ENCODE results near the gene QTRT2.

QTRT2 gene

DNA sequence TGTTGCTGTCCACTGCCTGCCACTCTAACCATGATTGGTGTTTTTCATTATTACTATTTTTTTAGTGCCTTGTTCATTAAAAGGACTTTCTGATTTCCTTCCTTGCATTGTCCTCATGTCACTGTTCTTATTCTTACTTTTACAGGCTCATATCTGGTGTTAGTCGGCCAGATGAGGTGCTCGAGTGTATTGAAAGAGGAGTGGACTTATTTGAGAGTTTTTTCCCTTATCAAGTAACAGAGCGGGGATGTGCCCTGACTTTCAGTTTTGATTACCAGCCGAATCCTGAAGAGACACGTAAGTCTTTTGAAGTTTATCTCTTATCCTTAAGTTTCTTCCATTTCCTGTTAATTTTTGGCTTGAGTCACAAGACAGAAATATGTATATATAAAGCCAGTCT lies 23.2 kb downstream of the QTRT2 start:
- DNase-seq, result no peak

DNA sequence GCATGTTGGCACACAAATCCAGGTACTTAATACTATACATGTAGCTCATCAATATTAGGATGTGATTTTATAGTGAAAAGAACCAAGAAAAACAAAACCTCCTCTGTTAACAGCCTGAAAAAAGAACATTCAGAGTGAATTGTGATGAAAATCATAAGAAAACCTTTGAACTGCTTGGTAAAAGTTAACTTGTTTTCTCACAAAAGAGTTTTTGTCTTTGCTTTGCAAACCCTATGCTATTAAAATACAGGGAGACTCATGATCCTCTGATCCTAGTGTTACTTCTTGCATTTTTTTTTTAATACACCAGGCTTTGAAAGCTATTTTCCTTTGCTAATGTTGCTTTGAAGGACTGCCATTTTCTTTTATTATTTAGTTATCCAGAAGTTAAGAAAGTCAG lies 23.7 kb downstream of the QTRT2 start:
- no peak for DNase-seq

DNA sequence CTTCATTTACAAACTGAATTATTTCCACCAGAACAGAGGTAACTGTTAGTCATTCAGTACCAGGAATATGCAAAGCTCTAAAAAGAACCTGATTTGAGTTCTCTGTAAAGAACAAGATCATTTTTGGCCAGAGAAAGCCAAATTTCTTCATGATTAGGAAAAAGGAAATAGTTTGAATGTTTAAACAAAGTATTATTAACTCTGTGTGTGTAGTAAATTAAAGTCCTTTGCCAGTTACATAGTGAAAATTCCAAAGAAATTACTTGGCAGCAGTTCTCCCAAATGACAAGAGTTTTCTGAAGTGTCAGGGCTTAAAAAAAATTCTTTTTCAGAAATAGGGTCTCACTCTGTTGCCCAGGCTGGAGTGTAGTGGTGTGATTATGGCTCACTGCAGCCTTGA lies 24.5 kb downstream of the QTRT2 start:
- no peak for DNase-seq

DNA sequence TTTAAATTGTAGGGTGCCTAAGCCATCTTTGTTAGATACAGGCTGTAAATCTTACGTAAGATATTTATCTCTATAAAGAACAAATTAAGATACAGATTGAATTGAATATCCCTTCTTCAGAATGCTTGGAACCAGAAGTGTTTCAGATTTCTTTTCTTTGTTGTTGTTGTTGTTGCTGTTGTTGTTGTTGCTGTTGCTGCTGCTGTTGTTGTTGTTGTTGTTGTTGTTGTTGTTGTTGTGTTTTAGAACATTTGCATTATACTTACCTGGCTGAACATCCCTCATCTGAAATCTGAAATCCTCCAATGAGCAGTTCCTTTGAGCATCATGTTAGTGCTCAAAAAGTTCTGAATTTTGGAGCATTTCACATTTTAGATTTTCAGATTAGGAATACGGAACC lies 26.6 kb downstream of the QTRT2 start:
- no peak for DNase-seq

DNA sequence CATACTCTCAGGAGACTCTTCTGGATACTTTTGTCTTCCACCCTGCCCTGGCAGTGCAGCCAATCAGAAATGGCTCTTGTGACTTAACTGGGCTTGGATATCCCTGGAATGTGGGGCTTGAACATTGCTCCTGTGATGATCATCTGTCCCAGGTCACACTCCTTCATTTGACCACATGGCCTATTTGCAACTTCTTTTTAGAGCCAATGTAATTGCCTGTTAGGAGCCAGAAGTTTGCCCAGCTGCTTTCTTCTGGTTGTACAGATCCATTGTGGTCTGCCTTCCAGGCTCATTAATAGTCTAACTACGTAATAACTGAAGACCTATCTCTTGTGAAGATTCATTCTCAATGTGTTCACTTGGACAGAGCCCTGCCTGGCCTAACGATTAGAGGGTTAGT lies 29.8 kb downstream of the QTRT2 start:
- DNase-seq, result no peak

DNA sequence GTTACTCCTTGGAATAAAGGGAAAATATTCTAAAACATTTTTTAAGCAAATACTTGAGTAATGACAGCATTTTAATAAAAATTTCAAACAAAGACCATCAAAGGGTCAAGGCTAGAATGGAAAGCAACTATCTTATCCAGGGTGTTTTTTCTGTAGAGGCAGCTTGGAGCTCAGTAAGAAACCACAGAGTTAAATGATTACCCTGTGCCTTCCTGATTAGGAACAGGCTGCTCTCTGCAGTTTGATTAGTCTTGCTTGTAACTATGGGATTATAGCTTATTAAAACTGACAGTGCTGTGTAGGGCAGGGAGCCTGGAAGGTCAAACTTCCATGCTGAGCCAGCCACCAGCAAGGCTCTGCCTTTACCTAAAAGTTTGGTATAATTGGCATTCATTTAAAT lies 33.1 kb downstream of the QTRT2 start:
- no peak for DNase-seq

DNA sequence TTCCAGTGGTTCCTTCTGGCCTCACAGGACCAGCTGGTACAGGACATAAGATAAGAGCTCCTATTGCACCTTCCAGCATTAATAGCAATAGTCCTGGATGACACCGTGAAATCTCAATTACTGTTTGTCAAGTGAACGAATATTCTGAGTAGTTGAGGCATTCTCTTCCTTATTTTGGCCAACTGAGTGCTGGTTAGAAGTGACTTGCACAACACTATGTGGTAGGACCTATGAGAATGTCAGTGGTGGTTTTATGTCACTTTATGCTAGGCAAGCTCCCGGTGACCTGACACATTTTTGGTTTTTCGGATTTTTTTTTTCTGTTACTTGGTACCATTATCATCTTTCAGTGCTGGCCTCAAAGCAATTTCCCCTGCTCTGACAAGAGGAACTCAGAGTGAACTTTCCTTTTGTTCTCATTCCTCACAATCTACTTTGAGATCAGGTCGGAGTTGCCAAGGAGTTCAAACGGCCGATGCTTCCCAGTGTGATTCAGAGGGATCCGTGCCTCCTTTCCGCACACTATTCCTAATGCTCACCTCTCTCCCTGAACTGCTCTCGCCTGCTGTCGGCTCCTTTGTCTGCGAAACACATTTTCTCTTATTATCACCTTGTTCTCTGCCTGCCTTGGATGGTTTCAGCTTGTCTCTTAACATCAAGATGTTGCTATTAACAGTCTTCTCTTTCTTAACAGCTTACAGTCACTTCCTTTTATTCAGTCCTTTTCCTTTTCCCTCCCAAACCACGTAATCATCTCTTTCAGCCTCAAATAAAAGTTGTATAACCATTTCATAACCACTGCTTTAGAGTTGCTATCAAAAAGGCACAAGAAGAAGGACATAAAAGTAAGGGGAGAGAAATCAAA lies 35.8 kb downstream of the QTRT2 start:
- no peak for DNase-seq

DNA sequence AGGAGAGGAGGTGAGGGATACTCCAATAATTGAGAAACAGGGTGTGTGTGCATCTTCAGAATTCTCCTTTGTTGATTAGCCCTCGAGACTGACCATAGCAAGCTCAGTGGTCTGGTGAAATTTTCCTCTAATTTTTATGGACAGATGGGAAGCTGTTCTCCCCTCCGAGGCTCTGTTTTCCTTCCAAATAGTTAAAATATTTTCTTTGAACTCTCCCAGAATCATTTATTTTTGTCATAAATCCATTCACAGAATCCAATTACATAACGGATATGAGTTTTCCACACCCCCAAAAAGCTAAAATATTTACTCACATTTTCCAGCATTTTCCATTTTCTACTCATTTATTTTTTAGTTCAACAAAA lies 36.5 kb downstream of the QTRT2 start:
- no peak for DNase-seq

DNA sequence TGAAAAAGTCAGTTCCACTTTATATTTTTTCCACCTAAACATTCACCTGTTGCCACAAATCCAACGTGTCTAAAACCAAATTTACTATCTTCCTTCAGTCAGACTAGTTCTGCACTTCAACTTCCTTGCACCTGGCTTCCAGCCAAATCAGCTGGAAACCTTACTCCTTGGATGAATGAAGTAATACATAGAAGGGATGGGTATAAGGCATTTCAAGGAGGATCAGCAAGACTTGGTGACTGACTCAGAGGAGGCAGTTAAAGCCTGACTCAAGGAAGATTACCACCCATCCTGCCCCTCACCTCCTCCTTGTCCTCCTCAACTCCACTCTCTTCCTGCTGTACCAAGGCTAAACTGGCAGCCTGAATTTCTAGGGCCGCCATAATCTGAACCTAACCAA lies 37.1 kb downstream of the QTRT2 start:
- no peak for DNase-seq

DNA sequence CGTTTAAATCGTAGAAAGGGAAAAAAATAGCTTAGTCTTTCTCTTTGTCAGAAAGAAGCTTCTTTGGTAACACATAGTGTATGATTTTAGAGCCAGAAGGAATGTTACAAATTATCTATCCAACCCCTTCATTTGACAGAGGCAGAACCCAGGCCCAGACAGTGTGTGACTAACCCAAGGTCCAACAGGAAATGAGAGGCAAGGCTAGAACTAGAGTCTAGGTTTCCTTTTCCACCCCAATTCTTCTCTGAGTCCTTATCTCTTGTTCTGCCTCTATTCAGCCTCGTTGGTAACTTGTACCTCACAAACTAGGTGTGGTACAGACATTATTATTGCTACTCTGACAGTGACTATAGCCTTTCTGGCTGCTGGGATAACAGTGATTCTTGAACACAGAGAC lies 39.3 kb downstream of the QTRT2 start:
- no peak for DNase-seq

DNA sequence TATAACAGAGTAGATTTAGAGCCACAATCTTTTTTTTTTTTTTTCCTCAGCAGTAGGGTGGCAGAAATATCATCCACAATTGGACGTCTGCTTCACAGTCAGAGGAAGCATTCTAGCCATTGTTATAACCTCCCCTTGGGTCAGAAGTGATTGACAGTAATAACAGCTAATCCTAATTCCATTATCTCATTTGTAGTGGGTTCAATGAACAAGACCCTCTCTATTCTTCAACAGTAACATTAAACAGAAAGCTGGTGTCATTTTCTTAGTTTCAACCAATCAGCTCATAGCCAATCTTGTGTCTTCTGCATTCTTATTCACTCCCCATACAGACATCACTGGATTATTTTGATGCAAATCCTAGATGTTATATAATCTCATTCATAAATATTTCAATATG lies 44.6 kb downstream of the QTRT2 start:
- peak; percentile 71 for DNase-seq

DNA sequence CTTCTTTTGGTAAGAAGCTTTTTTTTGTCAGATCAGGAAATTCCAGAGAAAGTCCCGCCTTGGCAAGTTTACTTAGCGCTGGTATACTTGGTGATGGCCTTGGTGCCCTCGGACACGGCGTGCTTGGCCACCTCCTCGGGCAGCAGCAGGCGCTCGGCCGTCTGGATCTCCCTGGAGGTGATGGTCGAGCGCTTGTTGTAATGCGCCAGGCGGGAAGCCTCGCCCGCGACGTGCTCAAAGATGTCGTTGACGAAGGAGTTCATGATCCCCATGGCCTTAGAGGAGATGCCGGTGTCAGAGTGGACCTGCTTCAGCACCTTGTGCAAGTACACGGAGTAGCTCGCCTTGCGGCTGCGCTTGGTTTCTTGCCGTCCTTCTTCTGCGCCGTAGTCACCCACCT lies 46.6 kb downstream of the QTRT2 start:
- no peak for DNase-seq

DNA sequence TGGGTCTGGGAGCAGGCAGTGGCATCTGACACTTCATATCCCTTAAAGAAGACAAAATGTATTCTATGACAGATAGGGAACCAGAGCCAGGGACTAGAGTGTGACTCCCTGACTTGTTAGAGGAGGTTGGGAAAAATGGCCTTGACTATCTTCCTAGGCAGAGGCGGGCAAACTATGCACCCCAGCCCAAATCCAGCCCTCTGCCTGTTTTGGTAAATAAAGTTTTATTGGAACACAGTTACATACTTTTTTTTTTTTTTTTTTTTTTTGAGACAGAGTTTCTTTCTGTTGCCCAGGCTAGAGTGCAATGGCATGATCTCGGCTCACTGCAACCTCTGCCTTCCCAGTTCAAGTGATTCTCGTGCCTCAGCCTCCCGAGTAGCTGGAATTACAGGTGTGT lies 47.3 kb downstream of the QTRT2 start:
- DNase-seq, result no peak

DNA sequence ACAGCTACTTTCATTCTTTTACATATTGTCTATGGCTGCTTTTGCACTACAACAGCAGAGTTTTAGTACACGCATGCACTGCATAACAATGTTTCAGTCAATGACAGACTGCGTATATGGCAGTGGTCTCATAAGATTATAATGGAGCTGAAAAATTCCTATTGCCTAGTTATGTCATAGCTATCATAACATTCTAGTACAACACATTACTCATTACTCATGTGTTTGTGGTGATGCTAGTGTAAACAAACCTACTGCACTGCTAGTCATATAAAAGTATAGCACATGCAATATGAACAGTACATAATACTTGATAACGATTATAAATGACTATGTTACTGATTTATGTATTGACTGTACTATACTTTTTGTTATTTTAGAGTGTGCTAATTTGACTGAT lies 47.9 kb downstream of the QTRT2 start:
- DNase-seq, result no peak

DNA sequence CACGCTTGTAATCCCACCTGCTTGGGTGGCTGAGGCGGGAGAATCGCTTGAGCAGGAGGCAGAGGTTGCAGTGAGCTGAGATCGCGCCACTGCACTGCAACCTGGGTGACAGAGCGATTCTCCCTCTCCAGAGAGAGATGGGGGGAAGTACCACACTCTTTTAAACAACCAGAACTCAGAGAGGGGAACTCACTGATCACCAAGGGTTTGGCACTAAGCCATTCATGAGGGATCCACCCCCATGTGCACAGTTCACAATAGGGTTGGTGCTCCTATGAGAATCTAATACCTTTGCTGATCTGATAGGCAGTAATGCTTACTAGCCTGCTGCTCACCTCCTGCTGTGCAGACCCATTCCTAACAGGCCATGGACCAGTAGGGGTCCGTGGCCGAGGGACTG lies 51.6 kb downstream of the QTRT2 start:
- no peak for DNase-seq

DNA sequence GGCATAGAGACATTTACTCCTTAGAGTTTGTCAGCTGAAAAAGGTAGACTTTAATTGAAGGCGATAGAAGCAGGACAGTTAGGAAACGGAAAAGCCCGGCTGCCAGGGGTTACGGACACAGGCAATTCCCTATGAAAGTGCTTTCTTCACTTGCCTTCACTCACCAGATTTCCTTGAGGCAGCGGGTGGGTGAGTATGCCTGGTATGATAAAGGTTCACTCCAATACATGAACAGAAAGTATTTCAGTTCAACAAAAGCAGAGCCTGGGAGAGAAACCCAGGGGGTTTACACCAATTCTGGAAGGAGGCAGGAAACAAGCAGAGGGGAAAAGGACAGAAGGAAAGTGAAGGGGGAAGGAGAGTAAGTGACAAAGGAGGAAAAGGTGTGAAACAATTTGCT lies 53.9 kb downstream of the QTRT2 start:
- DNase-seq, result no peak

DNA sequence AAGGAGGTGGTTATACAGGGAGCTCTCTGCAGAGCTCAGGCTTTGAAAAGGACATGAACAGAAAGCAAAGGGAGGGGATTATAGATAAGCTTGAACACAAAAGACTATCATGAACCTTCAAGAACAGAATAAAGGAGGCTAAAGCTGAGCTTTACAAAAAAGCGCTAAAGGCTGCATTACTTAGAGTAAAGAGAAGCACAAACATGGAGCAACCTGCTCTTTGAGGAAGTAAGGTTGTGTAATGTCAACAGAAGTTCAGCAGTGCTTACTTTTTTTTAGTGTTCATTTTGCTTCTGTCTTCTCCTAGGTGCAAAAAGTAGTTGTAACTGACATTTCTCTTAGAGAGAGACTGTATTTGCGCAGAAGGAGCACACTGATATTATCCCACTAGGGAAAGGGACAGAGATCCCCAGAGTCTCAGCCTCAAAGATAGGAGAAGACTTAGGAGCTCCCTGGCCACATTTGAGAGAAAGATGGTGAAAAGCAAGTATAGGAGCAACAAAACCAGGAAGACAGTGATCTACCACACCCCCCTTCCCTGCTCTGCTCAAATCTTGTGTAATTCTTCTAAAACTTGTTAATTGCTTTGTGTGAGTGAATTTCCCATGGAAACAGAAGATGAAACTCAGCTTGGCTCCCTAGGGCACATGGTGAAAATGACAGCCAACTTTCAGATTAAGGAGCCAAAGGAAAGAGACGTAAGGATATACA lies 54.7 kb downstream of the QTRT2 start:
- no peak for DNase-seq

DNA sequence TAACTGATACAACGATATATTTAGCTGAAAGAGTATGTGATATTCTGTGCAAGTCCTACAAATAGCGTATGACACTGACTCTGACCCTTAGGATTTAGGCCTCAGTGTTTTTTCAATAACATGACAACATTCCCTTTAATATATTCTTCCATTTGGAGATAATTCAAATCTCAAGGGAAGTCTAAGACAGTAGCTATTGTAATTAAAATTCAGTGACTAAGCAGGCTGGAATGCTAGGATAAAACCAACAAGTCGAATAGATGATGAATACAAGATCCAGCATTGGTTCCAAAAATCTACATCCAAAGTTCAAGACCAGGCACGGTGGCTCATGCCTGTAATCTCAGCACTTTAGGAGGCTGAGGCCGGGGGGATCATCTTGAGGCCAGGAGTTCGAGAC lies 56.2 kb downstream of the QTRT2 start:
- DNase-seq, result no peak

DNA sequence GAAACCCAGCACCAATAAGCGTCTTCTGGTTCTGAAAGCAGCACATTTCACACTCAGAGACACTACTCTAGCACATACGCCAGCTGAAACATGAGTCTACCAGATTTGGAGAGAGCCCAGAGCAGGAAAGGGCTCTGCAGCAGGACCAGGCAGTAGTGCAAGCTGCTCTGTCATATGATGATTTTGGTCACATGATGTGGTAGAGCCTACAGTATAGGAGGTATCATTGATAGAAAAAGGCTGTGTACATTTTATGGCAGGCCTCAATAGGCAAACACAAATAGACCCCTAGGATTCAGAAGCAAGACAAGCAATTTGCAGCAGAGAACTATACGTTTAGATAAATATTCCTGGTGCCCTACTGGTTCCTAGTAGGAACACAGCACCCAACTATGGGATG lies 58.2 kb downstream of the QTRT2 start:
- no peak for DNase-seq

DNA sequence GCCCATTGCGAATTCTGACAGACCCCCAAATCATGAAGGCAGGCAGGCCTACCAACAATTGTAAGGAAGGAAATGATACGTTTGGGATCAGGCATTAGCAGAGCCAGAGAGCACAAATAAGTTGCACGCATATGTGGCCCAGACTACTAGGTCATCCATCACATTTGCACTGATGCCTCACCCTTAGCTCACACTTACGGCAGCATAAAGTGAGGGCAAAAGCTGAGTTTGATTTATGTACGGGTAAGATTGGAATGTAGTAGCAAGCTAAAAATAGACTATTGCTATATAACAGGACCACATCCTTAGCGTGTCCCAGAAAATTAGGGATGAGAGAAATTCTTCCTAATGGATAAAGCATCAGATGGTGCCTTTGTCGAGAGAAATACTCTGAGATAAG lies 58.6 kb downstream of the QTRT2 start:
- DNase-seq, result no peak

DNA sequence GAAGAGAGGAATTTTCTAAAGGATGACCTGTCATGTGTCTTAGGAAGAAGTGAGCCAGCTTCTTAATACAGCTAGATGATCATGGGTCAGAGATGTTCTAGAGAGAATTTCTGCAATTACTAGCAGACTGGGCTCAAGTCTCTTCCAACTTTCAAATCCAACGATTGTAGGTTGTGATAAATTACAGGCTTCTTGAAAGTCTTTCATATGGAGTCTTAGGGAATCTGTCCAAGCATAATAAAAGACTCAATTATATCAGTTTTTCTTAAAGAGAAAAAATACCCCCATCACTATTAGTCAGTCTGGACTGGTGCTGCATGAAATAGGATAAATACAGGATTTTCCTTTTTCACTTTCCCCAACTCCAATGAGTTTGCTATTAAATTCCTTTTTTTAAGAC lies 63.2 kb downstream of the QTRT2 start:
- peak; percentile 1 for DNase-seq

DNA sequence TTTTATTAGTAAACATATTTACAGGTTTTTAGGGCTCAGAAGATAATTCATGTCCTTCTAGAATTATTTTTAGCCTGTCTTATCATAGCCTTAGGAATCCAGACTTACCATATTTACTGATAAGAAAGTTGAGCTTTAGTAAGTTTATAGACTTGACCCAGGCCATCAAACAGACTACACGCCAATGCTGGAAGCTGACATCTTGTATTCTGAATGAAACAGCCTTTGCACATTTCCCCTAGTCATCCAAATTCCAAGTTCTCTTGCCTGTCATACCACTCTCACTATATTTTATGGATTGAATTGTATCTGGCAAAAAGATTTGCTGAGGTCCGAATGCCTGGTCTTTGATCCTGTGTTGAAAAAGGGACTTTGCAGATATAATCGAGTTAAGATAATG lies 63.7 kb downstream of the QTRT2 start:
- no peak for DNase-seq

DNA sequence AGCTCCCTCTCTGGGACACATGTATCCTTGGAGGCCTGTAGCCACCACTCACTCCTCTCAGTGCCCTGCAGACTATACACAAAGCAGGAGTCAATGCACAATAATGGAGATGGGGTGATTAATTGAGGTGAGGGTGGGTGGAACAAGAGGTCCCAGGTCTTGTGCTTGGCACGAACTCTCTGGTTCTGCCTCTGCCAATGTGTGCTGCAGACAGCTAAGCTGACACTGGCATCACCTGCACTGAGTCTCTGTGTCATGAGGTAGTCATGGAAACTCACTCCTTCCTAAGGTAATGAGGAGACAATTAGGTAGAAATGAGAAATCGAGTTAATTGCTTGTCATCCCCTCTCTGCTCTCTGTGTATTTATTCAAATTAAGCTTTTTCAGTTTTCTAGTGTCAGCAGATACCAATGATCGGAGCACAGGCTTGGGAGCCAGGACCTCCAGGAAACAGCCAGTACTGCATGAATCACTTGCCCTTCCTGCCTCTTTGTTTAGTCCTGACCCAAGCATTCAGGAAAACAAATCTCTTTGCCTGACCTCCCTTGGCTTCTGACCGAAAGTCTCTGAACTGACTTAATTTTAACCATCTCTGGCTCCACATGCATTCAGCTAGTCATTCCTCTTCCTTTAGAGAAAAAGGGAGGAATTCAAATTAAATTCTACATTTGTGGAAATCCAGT lies 65.6 kb downstream of the QTRT2 start:
- no peak for DNase-seq

DNA sequence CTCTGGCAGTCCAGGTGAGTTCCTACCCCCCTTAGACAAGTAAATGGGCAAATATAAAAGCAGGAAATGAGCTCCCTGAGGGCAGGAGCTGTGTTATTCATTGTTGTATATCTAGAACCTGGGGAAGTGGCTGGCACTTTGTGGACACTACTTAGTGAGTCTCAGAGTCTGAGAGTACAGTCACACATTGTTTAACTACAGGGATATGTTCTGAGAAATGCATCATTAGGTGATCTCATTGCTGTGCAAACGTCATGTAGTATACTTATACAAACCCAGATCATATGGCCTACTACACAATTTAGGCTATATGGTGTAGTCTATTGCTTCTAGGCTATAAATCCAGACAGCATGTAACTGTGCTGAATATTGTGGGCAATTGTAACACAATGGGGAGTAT lies 69.9 kb downstream of the QTRT2 start:
- DNase-seq, result no peak
